ENCODE data around the gene CDK14.

GRCh38 chr7:90645784-90646183 is 49.7 kb downstream of the CDK14 start:
- TF ChIP-seq, protein P1, sequence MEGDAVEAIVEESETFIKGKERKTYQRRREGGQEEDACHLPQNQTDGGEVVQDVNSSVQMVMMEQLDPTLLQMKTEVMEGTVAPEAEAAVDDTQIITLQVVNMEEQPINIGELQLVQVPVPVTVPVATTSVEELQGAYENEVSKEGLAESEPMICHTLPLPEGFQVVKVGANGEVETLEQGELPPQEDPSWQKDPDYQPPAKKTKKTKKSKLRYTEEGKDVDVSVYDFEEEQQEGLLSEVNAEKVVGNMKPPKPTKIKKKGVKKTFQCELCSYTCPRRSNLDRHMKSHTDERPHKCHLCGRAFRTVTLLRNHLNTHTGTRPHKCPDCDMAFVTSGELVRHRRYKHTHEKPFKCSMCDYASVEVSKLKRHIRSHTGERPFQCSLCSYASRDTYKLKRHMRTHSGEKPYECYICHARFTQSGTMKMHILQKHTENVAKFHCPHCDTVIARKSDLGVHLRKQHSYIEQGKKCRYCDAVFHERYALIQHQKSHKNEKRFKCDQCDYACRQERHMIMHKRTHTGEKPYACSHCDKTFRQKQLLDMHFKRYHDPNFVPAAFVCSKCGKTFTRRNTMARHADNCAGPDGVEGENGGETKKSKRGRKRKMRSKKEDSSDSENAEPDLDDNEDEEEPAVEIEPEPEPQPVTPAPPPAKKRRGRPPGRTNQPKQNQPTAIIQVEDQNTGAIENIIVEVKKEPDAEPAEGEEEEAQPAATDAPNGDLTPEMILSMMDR (IDR thresholded peaks at IDR 0.05), result no peak
- TF ChIP-seq POLR2AphosphoS5 (IDR thresholded peaks at IDR 0.05), result no peak
- no peak for TF ChIP-seq POLR2A (IDR thresholded peaks at IDR 0.05)

Data from stomach (tissue), 4 donors.